ENCODE measurements around the gene OR2M2.

OR2M2 gene

GRCh38 chr1:248144513-248145198 lies 30.0 kb upstream of the OR2M2 start, which contains the start of gene OR2M5:
TSS of gene OR2M5 (plus strand) at chr1:248145148. CDS start at chr1:248145148, 0 bp downstream.
- H3K27ac ChIP-seq = no peak within 1 kb of the TSS
- no peaks in the 10 kb centered on the region for H3K36me3 ChIP-seq (ENCODE audit: control insufficient read depth, insufficient read depth, low read length)
- H3K4me1 ChIP-seq = no peaks in the 10 kb centered on the region
- H3K79me2 ChIP-seq = no peaks in the 10 kb centered on the region
- no peak for TF ChIP-seq CTCF (IDR thresholded peaks at IDR 0.05)
- H3K9me3 ChIP-seq (ENCODE audit: control insufficient read depth, low read length) = no peaks in the 10 kb centered on the region
- H3K4me3 ChIP-seq (ENCODE audit: low read depth, low read length) = no peak within 1 kb of the TSS
- no peak within 1 kb of the TSS for H2AFZ ChIP-seq
- H3K4me2 ChIP-seq (ENCODE audit: low read length) = no peak within 1 kb of the TSS
- H3K27me3 ChIP-seq (ENCODE audit: control insufficient read depth, insufficient read depth, low read length) = no peaks in the 10 kb centered on the region
- no peak within 1 kb of the TSS for H3K9ac ChIP-seq

- Histone ChIP-seq H3K27ac (no peak overlapping the region), H3K9ac (no peak overlapping the region), H3K36me3 (ENCODE audit: control insufficient read depth, insufficient read depth, low read length) (no peaks in the 10 kb centered on the region), H3K9me3 (ENCODE audit: control insufficient read depth, low read length) (no peaks in the 10 kb centered on the region), H3K27me3 (ENCODE audit: control insufficient read depth, insufficient read depth, low read length) (no peaks in the 10 kb centered on the region), H3K4me2 (ENCODE audit: low read length) (no peak overlapping the region), H3K4me1 (no peaks in the 10 kb centered on the region), H2AFZ (no peak overlapping the region), H3K79me2 (no peaks in the 10 kb centered on the region), H3K4me3 (ENCODE audit: low read depth, low read length) (no peak overlapping the region)
- no peak for TF ChIP-seq CTCF (IDR thresholded peaks at IDR 0.05)
These were observed 22.4 kb upstream of the OR2M2 start for GRCh38 chr1:248152056-248152827.

- no peak for TF ChIP-seq CTCF (IDR thresholded peaks at IDR 0.05)
- no peak overlapping the region for H3K9ac ChIP-seq
These were observed 18.7 kb upstream of the OR2M2 start for GRCh38 chr1:248155927-248156326.

GRCh38 chr1:248158758-248159157 lies 15.9 kb upstream of the OR2M2 start:
- Histone ChIP-seq H3K27ac (no peak overlapping the region), H2AFZ (no peak overlapping the region), H3K27me3 (ENCODE audit: control insufficient read depth, insufficient read depth, low read length) (no peaks in the 10 kb centered on the region), H3K36me3 (ENCODE audit: control insufficient read depth, insufficient read depth, low read length) (no peaks in the 10 kb centered on the region), H3K4me1 (no peaks in the 10 kb centered on the region), H3K79me2 (no peaks in the 10 kb centered on the region), H3K9me3 (ENCODE audit: control insufficient read depth, low read length) (no peaks in the 10 kb centered on the region), H3K4me3 (ENCODE audit: low read depth, low read length) (no peak overlapping the region), H3K9ac (no peak overlapping the region), H3K4me2 (ENCODE audit: low read length) (no peak overlapping the region)
- TF ChIP-seq CTCF (IDR thresholded peaks at IDR 0.05) = no peak

More at GRCh38 chr1:248155927-248156326, 18.7 kb upstream of the OR2M2 start:
- Histone ChIP-seq H3K36me3 (ENCODE audit: control insufficient read depth, insufficient read depth, low read length) (no peaks in the 10 kb centered on the region), H3K79me2 (no peaks in the 10 kb centered on the region), H3K4me3 (ENCODE audit: low read depth, low read length) (no peak overlapping the region), H3K9me3 (ENCODE audit: control insufficient read depth, low read length) (no peaks in the 10 kb centered on the region), H3K4me1 (no peaks in the 10 kb centered on the region), H2AFZ (no peak overlapping the region), H3K4me2 (ENCODE audit: low read length) (no peak overlapping the region), H3K27ac (no peak overlapping the region), H3K27me3 (ENCODE audit: control insufficient read depth, insufficient read depth, low read length) (no peaks in the 10 kb centered on the region)
